ENCODE results near the gene RTTN. TPM values are rescaled to one million over a fixed set of nuclear protein-coding genes. Genes with fewer than 3 reads are reported as not detected.

Gene RTTN
- total and polyA plus RNA-seq, 9 of the 15 experiments (the other 6 are each of a cell fraction or from before 2014, with no cell fraction given), result 3.1 to 18.3 (median 10.6) TPM

GRCh38 chr18:70046207-70046606 is 159.3 kb downstream of the RTTN start:
- Histone ChIP-seq H4K20me1 (replicated peaks; ENCODE audit: control insufficient read depth, insufficient read depth, low read length) (no peaks in the 10 kb centered on the region), H2AFZ (ENCODE audit: low read depth, low read length) (no peak overlapping the region), H3K4me3 (no peak overlapping the region), H3K36me3 (ENCODE audit: control insufficient read depth, insufficient read depth, low read length) (peaks cover 2% of the 10 kb centered on the region; the same call in 1 of the 3 replicates), H3K9me3 (replicated peaks; ENCODE audit: control insufficient read depth, insufficient read depth, low read depth, low read length) (no peaks in the 10 kb centered on the region), H3K79me2 (ENCODE audit: control insufficient read depth, insufficient read depth, low read length) (no peaks in the 10 kb centered on the region), H3K27ac (ENCODE audit: extremely low read depth, low read depth, low read length) (no peak overlapping the region), H3K4me1 (replicated peaks in 1 of 2; ENCODE audit: control insufficient read depth in 2 of 2, insufficient read depth in 2 of 2, low read length in 2 of 2) (no peaks in the 10 kb centered on the region; a peak in 1 of 5 replicates), H3K27me3 (ENCODE audit: control insufficient read depth in 2 of 2, insufficient read depth in 2 of 2, low read length in 2 of 2) (no peaks in the 10 kb centered on the region), H3K9ac (ENCODE audit: insufficient read depth in 1 of 2, low read depth in 2 of 2, low read length in 2 of 2) (no peak overlapping the region), H3K9me1 (ENCODE audit: control insufficient read depth, insufficient read depth, low read length) (no peaks in the 10 kb centered on the region), H3K4me2 (ENCODE audit: insufficient read depth, low read length) (no peak overlapping the region)
- CTCF ChIA-PET (ENCODE audit: low intra/inter-chr PET ratio), result no interaction called here
- POLR2A ChIA-PET, result interaction anchor here (0.6 to 0.9 kb wide), 2 partner anchors 14 to 20 kb away, joined by 3 read pairs; no protein-coding TSS in a partner anchor
- FAIRE-seq (no peak), DNase-seq (ENCODE audit: extremely low read depth in 1 of 4, low spot score in 3 of 4) (no peak), ATAC-seq (no peak)
- WGBS (ENCODE audit: insufficient coverage, low coverage, missing lambda C conversion rate), result 86% methylated on average over 1 of the region's 2 CpGs
- TF ChIP-seq HDGF (IDR thresholded peaks at IDR 0.05) (no peak), DIDO1 (tag; IDR thresholded peaks at IDR 0.05; ENCODE audit: low read depth) (no peak)
- BruUV-seq (replicated peaks), result no TSS peak
- intact Hi-C loops (cut with micrococcal nuclease) (no loop called here), in situ Hi-C loops (cut with MboI) (no loop called here)

DNA sequence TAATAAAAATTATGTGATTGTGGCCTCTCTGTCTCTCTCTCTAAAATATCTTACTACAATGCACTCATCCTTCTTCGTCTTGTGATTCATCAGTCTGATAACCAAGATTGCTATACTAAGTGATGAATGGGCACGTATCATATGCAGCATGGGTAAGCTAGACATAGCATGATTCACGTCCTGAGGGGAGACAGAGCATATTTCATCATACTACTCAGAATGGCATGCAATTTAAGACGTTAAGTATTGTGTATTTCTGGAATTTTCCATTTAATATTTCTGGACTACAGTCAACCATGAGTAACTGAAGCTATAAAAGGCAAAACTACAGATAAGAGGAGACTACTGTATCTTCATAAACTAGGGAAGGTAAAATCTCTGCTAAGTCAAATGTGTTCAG is 160.9 kb downstream of the RTTN start:
- DNase-seq (ENCODE audit: extremely low read depth in 1 of 4, low spot score in 3 of 4), result no peak
- WGBS (ENCODE audit: insufficient coverage, low coverage, missing lambda C conversion rate), result 50% methylated on average over 4 of the region's 4 CpGs
- Histone ChIP-seq H3K9me3 (replicated peaks; ENCODE audit: control insufficient read depth, insufficient read depth, low read depth, low read length) (no peaks in the 10 kb centered on the region), H4K20me1 (replicated peaks; ENCODE audit: control insufficient read depth, insufficient read depth, low read length) (no peaks in the 10 kb centered on the region), H3K27ac (ENCODE audit: extremely low read depth, low read depth, low read length) (no peak overlapping the region), H3K36me3 (ENCODE audit: control insufficient read depth, insufficient read depth, low read length) (peaks cover 2% of the 10 kb centered on the region; the same call in 1 of the 3 replicates), H3K4me2 (ENCODE audit: insufficient read depth, low read length) (no peak overlapping the region), H2AFZ (ENCODE audit: low read depth, low read length) (no peak overlapping the region), H3K27me3 (ENCODE audit: control insufficient read depth in 2 of 2, insufficient read depth in 2 of 2, low read length in 2 of 2) (no peaks in the 10 kb centered on the region), H3K9ac (ENCODE audit: insufficient read depth in 1 of 2, low read depth in 2 of 2, low read length in 2 of 2) (no peak overlapping the region), H3K4me1 (replicated peaks in 1 of 2; ENCODE audit: control insufficient read depth in 2 of 2, insufficient read depth in 2 of 2, low read length in 2 of 2) (no peaks in the 10 kb centered on the region; a peak in 1 of 5 replicates), H3K79me2 (ENCODE audit: control insufficient read depth, insufficient read depth, low read length) (no peaks in the 10 kb centered on the region), H3K4me3 (no peak overlapping the region), H3K9me1 (ENCODE audit: control insufficient read depth, insufficient read depth, low read length) (no peaks in the 10 kb centered on the region)
- TF ChIP-seq CEBPG (CRISPR knock-in tag; IDR thresholded peaks at IDR 0.05) (no peak), CEBPG (tag; conservative IDR thresholded peaks at IDR 0.05 in 1 of 2, IDR thresholded peaks at IDR 0.05 in 1 of 2) (0 out of 4 replicates have a peak, but pooled peaks of 1 of the 2 experiments have one; percentile 27), ILK (tag; IDR thresholded peaks at IDR 0.05; ENCODE audit: borderline replicate concordance, low read depth) (no peak), FOSL1 (tag; conservative IDR thresholded peaks at IDR 0.05) (0 out of 2 replicates have a peak, but pooled peaks have one; percentile 22)
- ChIA-PET CTCF (ENCODE audit: low intra/inter-chr PET ratio) (no interaction called here), POLR2A (interaction anchor here (1.0 kb wide), 1 partner anchor 196 kb away, joined by 3 read pairs; no protein-coding TSS in a partner anchor)
- no TSS peak for BruUV-seq (replicated peaks)
- no peak for FAIRE-seq
- ATAC-seq, result no peak
- intact Hi-C loops (cut with micrococcal nuclease) (no loop called here), in situ Hi-C loops (cut with MboI) (no loop called here)
